Activated T-cell treated with anti-CD3 and anti-CD28 coated beads, Interleukin-2, amount 50 U/mL, for 72 hours (primary cell): ENCODE results near the gene POLD2. TPM values are rescaled to one million over a fixed set of nuclear protein-coding genes. Genes with fewer than 3 reads are reported as not detected.

Experiments
- ATAC-seq, 2 donors: fragments of 150-1000 bp; cut with Tn5 transposase; replicated peaks in 1 of 2; 2 replicates each; pipeline ENCODE4 v1.10.0; 2021; ENCODE audit warnings: moderate library complexity in 2 of 2, mild to moderate bottlenecking in 1 of 2
- DNase-seq, 2 donors: peaks; one replicate each; pipeline ENCODE4 v3.0.0; 2021 to 2022; ENCODE audit warnings: mixed read lengths in 1 of 2
- H3K27ac Mint-ChIP-seq: one replicate; pipeline ENCODE4 v1.8.0; 2022; ENCODE audit warnings: mild to moderate bottlenecking, moderate library complexity, mixed read lengths
- H3K27me3 Mint-ChIP-seq: one replicate; pipeline ENCODE4 v1.8.0; 2022; ENCODE audit warnings: low read depth, mixed read lengths
- H3K36me3 Mint-ChIP-seq, 2 donors: one replicate each; pipeline ENCODE4 v1.8.0; 2022; ENCODE audit warnings: mixed read lengths in 2 of 2, mild to moderate bottlenecking in 1 of 2; ENCODE audit not compliant: insufficient read depth in 2 of 2
- H3K4me1 Mint-ChIP-seq: one replicate; pipeline ENCODE4 v1.8.0; 2022; ENCODE audit warnings: low read depth, mixed read lengths
- H3K4me3 Mint-ChIP-seq, 2 donors: one replicate each; pipeline ENCODE4 v1.8.0; 2022; ENCODE audit warnings: mild to moderate bottlenecking in 2 of 2, mixed read lengths in 2 of 2, moderate library complexity in 2 of 2
- H3K9me3 Mint-ChIP-seq, 2 donors: one replicate each; pipeline ENCODE4 v1.8.0; 2022; ENCODE audit warnings: mixed read lengths in 2 of 2
- total RNA-seq, 2 donors: library from RNA; stranded (reverse); gene quantifications; one replicate each; pipeline ENCODE4 v1.2.3, GENCODE V29; 2022

POLD2 gene
- total RNA-seq, 2 donors from 2014 or later = 101 to 138 TPM

DNA sequence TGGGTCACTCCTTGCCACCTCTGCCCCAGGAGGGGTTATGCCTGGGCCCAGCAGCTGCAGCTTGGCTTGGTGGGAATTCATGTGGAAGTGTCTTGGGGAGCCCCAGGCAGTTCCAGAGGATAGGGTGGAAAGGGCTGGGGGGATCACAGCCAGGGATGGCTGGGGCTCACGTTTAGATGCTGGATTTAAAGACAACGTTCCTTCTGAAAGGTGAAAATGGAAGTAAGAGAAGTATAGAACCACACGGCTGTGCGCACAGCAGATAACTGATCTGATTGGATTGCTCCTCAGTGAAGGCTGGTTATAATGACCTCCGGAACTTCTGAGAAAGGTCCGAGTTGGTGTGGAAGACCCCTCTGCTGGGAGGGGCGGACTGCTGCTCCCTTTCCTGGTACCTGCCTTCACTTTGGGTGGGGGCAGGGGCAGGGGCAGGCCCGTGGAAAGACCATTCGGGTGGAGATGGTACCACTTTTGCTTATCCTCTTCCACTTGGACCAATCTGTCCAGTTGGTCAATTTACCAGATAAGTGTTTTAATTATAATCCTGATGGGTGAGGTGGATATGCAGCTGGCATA lies 25.7 kb upstream of the POLD2 start:
- no peak overlapping the region for H3K4me3 Mint-ChIP-seq
- H3K27ac Mint-ChIP-seq = no peak overlapping the region
- DNase-seq (no peak), ATAC-seq (no peak)
- H3K36me3 Mint-ChIP-seq = no peaks in the 10 kb centered on the region
- peaks cover 7% of the 10 kb centered on the region for H3K27me3 Mint-ChIP-seq
- H3K4me1 Mint-ChIP-seq = peaks cover 14% of the 10 kb centered on the region
- H3K9me3 Mint-ChIP-seq = no peaks in the 10 kb centered on the region

DNA sequence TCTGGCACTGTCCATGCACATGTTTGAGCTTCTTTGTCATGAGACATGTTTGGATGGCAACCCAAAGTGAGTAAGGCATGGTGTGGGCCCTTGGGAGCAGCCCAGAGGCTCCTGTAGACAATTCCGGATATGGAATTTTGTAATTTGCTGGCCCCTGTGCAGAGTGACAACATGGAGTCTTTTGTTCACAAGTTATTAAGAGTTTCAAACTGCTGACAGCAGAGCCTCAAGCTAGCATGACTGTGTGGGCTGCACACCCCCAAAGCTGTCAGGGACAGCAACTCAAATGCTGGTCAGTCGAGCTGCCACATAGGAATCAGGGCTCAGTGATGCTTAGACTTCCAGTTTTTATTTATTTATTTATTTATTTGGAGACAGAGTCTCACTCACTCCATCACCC lies 24.8 kb upstream of the POLD2 start:
- Mint-ChIP-seq H3K36me3 (no peaks in the 10 kb centered on the region), H3K27ac (no peak overlapping the region), H3K27me3 (peaks cover 7% of the 10 kb centered on the region), H3K9me3 (no peaks in the 10 kb centered on the region), H3K4me3 (no peak overlapping the region), H3K4me1 (peaks cover 14% of the 10 kb centered on the region)
- no peak for ATAC-seq
- no peak for DNase-seq

DNA sequence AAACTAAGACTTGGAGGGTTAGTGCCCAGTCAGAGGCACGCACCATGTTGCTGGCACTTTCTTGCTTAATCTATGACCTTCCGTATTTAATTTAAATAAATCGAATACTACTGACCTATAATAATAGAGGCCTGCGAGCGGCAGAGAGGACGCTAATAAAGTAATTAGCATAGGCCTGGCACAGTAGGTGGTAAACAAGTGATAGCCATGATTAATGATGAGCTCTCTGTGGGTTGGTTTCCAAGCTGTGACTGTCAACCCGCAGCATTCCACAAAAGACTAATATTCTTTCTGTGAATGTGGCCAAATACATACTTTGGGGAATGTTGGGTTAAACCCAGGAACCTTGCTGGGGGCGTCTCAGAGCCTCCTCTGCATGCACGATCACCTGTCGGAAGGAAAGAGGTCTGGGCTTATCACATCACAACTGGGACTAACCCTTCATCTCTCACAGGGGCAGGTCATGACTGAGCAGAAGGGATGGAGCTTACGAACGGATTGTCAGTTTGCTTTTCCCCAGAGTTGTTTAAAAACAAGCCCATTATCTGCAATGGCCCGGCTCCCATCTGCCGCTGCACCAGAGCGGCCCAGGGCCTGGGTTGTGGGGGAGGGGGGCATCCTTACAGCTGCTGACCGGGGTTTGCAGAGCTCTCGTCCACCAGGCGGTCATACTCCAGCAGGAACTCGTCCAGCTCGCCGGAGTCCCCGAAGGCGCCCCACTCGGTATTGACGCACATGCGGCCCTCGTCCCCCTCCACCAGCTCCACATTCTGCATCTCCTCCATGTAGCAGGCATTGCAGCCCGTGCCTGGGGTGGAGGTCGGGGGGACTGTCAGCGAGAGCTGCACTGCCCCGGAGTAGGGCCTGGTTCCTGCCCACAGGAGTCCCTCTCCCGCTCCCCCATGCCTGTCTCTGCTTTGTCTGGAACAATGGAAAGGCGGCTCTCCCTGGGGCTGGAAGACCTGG lies 24.0 kb upstream of the POLD2 start:
- peaks cover 7% of the 10 kb centered on the region for H3K27me3 Mint-ChIP-seq

DNA sequence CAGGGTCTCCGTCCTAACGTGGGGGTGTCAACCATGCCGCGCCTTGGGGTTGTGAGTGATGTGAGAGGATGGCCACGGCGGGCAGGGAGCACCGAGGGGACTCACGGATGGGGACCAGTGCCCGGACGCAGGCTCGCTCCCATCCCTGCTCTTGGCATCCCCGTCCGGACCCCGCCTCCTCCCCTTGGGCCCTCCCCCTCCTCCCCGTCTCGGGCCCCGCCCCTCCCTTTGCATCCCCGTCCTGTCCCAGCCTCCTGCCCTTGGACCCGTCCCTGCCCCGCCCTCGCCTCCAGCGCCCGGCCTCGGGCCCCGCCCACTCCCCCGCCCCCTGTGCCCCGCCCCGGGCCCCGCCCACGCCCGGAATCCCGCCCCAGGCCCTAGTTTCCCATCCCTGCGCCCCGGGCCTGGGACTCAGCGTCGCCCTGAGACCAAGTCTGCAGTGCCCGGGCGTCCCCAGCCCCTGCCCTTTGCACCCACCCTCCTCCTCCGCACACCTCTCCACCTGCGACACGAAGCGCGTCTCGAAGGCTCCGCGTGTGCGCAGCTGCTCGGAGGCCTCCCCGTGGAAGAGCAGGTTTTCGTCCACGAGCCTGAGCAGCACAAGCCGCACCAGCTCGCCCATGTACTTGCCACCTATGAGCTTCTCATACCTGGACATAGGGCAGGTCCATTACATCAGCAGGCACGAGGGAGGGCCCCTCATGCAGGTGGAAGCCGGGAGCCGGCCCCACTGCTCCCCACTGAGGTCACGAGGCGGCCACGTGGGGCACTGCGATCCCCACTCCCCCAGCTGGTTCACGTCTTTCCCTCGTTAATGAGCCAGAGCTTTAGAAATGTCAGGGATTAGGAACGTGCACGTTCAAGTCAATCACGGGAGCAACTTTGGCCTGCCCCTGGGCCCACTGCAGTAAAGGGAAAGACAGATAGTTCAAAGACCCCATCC lies 22.9 kb upstream of the POLD2 start:
- peaks cover 7% of the 10 kb centered on the region for H3K27me3 Mint-ChIP-seq
- H3K4me3 Mint-ChIP-seq = peak overlapping the region; percentile 75 to 81
- peaks cover 14% of the 10 kb centered on the region for H3K4me1 Mint-ChIP-seq
- H3K9me3 Mint-ChIP-seq = no peaks in the 10 kb centered on the region
- H3K27ac Mint-ChIP-seq = no peak overlapping the region
- H3K36me3 Mint-ChIP-seq = no peaks in the 10 kb centered on the region
- DNase-seq (peak; percentile 68 to 77), ATAC-seq (peak; percentile 82 to 85)

More for the DNA sequence above, 24.0 kb upstream of the POLD2 start:
- ATAC-seq = no peak
- DNase-seq = no peak
- no peaks in the 10 kb centered on the region for H3K36me3 Mint-ChIP-seq
- H3K4me1 Mint-ChIP-seq = peaks cover 14% of the 10 kb centered on the region
- H3K4me3 Mint-ChIP-seq = no peak overlapping the region
- H3K9me3 Mint-ChIP-seq = no peaks in the 10 kb centered on the region
- no peak overlapping the region for H3K27ac Mint-ChIP-seq

DNA sequence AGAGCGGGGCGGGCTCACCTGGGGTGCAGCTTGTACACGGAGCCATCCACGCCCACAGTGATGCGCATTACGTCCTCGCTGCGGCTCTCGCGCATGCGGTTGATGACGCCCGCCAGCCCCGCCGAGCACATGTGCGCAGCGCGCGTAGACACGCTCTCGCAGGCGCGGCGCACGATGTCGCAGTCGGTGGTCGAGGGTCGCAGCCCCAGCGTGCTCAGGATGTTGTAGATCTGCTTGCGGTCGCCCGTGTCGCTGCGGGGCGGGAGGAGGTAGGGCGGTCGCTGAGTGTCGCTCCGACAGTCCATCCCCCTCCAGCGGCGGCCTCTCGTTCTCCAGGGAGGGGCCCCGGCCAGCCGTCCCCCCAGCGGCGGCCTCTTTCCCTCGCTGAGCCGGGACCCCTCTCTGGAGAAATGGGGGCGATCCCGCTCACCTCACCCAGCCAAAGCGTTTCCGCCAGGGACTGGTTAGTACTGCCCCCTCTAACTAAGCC lies 22.2 kb upstream of the POLD2 start:
- Mint-ChIP-seq H3K9me3 (no peaks in the 10 kb centered on the region), H3K4me1 (peaks cover 14% of the 10 kb centered on the region), H3K36me3 (no peaks in the 10 kb centered on the region), H3K27me3 (peaks cover 7% of the 10 kb centered on the region), H3K27ac (no peak overlapping the region), H3K4me3 (peak overlapping the region; percentile 75 to 81)
- ATAC-seq (peak; percentile 57 to 59), DNase-seq (peak; percentile 60)

DNA sequence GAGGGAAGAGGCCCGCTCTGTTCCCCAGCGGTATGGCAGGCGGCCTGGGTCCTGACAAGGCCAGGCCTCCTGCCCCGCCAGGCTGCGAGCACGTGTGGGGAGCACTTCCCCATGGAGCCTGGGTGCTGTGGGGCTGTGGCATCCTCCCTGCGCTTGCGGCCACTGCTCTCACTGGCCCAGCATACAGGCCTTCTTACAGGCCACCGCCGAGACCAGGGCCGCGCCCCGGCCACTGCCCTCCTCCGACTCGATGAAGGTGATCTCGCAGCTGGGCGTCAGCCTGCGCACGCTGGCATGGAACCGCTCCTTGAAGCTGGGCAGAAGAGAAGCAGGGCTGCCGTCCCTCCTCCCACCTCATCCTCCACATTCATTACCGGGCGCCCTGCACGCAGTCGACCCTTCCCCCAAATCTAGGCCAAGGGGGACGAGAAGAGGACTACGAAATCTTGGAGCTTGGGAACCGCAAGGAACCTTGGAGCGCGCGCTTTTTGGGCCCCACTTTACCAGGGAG lies 21.7 kb upstream of the POLD2 start:
- H3K9me3 Mint-ChIP-seq = no peaks in the 10 kb centered on the region
- no peaks in the 10 kb centered on the region for H3K36me3 Mint-ChIP-seq
- no peak for ATAC-seq
- H3K27me3 Mint-ChIP-seq = peaks cover 7% of the 10 kb centered on the region
- H3K27ac Mint-ChIP-seq = no peak overlapping the region
- H3K4me3 Mint-ChIP-seq = peak overlapping the region; percentile 75 to 81
- peaks cover 14% of the 10 kb centered on the region for H3K4me1 Mint-ChIP-seq
- no peak for DNase-seq

DNA sequence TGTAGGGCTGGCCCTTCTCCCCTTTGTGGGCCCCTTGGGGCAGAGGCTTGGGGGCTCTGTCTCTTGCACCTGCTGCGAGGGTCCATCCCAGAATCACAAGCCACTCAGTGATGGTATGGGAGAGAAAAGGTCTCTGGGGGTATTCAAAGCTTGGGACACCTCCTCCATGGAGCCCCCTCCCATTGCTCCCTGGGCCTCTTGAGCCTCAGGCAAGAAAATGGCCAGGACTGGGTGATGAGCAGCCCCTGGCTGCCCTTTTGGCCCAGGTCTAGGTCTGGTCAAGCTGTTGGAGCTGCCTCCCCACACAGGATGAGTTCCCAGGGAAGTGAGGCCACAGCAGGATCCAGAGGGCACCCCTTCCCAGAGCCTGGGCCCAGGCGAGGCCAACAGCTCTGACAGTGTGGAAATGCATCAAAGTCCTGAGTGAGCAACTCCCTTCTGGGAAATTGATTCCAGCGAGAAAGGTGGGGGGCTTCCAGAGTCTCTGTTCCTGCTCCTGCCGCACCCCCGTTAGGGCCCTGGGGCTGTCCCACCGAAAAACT lies 21.1 kb upstream of the POLD2 start:
- H3K27ac Mint-ChIP-seq = no peak overlapping the region
- ATAC-seq (no peak), DNase-seq (no peak)
- no peaks in the 10 kb centered on the region for H3K9me3 Mint-ChIP-seq
- no peaks in the 10 kb centered on the region for H3K36me3 Mint-ChIP-seq
- no peak overlapping the region for H3K4me3 Mint-ChIP-seq
- peaks cover 7% of the 10 kb centered on the region for H3K27me3 Mint-ChIP-seq
- peaks cover 14% of the 10 kb centered on the region for H3K4me1 Mint-ChIP-seq

DNA sequence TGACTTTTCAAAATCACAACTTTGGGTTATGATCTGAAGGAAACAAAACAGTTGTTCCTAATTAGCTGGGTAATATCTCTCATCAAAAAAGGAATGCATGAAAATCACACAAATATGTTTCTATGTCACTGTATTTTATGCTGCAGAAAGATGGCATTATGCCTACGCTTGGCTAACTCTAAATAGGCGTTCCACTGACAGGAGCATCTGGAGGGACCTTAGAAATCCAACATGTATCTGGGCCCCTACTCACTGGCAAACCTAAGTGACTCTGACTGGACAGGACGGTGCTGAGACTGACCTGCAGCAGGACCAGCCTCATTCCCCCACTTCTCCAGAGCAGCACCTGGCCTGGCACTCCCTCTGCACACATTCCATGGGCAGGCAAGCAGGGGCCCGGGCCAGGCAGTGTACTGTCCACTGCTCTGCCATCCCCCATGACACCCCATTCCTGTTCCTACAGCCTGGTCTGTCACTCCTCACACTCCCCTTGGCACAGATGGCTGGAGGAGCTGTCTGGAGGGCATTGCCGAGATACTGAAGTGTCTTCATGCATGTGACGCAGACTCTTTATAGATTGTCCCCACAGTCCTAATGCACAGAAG lies 20.4 kb upstream of the POLD2 start:
- DNase-seq (no peak), ATAC-seq (no peak)
- Mint-ChIP-seq H3K9me3 (no peaks in the 10 kb centered on the region), H3K36me3 (no peaks in the 10 kb centered on the region), H3K27me3 (peaks cover 7% of the 10 kb centered on the region), H3K27ac (no peak overlapping the region), H3K4me3 (no peak overlapping the region), H3K4me1 (peaks cover 14% of the 10 kb centered on the region)

DNA sequence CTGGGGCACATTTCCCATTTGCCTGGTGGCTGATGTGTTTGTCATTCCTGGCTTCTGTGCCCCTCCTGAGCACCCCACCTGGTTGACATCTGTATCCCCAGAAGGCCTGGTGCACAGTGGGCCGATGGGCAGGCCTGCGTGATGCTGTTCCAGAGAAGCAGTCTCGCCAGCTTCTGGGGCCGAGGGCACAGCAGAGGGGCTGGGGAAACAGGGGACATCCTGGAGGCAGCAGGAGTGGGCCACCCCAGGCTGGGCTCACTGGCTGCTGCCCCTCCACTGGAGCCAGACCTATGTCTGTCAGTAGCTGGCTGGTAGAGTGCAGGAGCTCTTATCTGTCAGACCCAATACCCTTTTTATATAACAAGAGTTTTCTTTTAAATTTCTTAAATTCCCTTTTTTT lies 18.7 kb upstream of the POLD2 start:
- no peak overlapping the region for H3K27ac Mint-ChIP-seq
- peaks cover 20% of the 10 kb centered on the region for H3K4me1 Mint-ChIP-seq
- peaks cover 7% of the 10 kb centered on the region for H3K27me3 Mint-ChIP-seq
- ATAC-seq (no peak), DNase-seq (no peak)
- H3K36me3 Mint-ChIP-seq = no peaks in the 10 kb centered on the region
- no peaks in the 10 kb centered on the region for H3K9me3 Mint-ChIP-seq
- no peak overlapping the region for H3K4me3 Mint-ChIP-seq

DNA sequence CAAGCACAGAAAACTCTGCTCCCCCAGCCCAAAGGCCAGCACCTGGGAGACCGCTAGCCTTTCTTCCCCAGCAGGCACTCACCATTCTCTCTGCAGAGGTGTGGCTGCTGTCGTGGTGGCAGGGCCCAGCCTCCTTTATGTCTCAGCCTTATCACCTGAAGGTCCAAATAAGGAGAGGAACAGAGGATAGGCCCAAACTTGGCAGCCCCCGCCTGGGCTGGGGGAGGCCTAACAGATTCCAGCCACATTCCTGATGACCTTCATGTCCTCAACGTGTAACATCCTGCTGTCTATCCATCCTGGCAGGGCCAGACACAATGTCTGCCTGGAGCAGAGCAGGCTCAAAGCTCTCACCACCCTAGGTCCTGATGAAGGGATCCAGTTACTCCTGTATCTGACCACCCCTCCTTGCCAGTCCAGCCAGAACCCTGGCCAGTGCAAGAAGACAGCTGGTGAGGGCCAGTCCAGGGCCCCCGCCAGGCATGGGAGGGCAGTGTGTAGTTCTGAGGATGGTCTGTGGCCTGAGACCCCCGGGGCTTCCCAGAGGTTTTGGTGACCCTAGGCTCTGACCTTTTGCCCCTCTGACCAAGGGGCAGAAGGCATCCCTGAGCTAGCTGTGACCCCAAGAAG lies 18.0 kb upstream of the POLD2 start, which contains the start of gene MYL7:
TSS of gene MYL7 (minus strand) at position 112 of the 630 bp plus-strand sequence. CDS start at position 85, 27 bp downstream.
- H3K9me3 Mint-ChIP-seq = no peaks in the 10 kb centered on the region
- H3K27me3 Mint-ChIP-seq = peaks cover 7% of the 10 kb centered on the region
- ATAC-seq = no peak
- no peaks in the 10 kb centered on the region for H3K36me3 Mint-ChIP-seq
- no peak within 1 kb of the TSS for H3K4me3 Mint-ChIP-seq
- no peak within 1 kb of the TSS for H3K27ac Mint-ChIP-seq
- no peak for DNase-seq
- H3K4me1 Mint-ChIP-seq = peaks cover 14% of the 10 kb centered on the region

DNA sequence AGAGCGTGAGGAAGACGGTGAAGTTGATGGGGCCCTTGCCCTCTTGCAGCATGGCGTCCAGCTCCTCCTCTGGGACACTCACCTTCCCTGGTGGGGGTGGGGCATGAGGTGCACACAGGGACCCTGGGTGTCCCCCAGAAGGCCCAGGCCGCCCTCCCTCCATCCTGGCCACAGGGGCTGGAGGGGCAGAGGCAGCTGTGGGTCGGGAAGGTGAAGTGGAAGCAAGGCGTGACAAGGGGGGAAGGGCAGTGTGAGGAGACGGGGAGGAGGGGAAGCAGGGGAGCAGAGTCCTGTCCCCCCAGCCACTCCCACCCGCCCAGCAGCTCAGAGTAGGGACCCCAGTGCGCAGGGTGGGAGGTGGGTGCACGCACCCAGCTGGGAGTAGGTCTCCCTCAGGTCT lies 17.0 kb upstream of the POLD2 start:
- H3K9me3 Mint-ChIP-seq = no peaks in the 10 kb centered on the region

More for the DNA sequence above, 17.0 kb upstream of the POLD2 start:
- Mint-ChIP-seq H3K27ac (no peak overlapping the region), H3K4me3 (no peak overlapping the region), H3K4me1 (peaks cover 10% of the 10 kb centered on the region), H3K27me3 (peaks cover 5% of the 10 kb centered on the region), H3K36me3 (no peaks in the 10 kb centered on the region)
- no peak for ATAC-seq
- DNase-seq = no peak
